LNCAP (cell line): ENCODE data around the gene ITGBL1.

Experiments used
- TF ChIP-seq, protein P1 (sequence below): fragments of 450-650 bp; IDR thresholded peaks from 2 replicates; pipeline ENCODE4 v1.5.1; 2017; ENCODE audit warnings: mild to moderate bottlenecking

Gene ITGBL1

DNA sequence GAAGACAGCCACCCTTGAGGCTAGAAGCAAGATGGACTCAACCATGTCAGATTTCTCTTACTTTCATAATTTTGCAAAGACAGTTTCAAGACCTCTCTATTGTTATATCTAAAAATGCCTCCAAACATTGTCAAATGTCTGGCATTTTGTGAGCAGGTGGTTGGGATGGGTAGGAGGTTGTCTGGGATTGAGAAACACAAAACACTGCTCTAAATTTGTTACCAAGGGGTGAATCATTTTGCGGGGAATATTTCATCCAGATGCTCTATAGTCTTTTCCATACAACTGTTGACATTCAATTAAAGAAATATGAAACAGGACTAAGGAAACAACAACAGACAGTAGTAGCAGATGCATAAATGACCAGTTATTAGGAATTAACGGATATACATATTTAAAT lies 208.2 kb downstream of the ITGBL1 start:
- TF ChIP-seq, protein P1, sequence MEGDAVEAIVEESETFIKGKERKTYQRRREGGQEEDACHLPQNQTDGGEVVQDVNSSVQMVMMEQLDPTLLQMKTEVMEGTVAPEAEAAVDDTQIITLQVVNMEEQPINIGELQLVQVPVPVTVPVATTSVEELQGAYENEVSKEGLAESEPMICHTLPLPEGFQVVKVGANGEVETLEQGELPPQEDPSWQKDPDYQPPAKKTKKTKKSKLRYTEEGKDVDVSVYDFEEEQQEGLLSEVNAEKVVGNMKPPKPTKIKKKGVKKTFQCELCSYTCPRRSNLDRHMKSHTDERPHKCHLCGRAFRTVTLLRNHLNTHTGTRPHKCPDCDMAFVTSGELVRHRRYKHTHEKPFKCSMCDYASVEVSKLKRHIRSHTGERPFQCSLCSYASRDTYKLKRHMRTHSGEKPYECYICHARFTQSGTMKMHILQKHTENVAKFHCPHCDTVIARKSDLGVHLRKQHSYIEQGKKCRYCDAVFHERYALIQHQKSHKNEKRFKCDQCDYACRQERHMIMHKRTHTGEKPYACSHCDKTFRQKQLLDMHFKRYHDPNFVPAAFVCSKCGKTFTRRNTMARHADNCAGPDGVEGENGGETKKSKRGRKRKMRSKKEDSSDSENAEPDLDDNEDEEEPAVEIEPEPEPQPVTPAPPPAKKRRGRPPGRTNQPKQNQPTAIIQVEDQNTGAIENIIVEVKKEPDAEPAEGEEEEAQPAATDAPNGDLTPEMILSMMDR = no peak

DNA sequence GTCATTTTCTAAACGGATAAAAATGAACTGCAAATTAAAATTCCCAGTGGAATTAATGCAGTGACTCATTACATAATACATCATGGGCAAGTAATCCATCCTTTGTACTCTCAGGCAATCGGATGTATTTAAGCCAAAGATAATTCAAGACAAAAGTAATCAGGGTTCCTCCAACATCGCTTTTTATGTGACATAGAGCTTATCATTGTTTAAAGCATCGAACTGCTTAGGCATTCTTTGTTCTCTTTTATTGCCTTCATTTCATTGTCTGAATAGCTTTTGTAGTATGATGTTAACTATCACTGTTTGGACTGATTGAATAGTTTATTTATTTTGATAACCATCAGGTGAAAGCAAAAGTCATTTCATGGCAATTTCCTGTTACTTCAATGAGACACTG lies 209.4 kb downstream of the ITGBL1 start:
- TF ChIP-seq, protein P1 = no peak

DNA sequence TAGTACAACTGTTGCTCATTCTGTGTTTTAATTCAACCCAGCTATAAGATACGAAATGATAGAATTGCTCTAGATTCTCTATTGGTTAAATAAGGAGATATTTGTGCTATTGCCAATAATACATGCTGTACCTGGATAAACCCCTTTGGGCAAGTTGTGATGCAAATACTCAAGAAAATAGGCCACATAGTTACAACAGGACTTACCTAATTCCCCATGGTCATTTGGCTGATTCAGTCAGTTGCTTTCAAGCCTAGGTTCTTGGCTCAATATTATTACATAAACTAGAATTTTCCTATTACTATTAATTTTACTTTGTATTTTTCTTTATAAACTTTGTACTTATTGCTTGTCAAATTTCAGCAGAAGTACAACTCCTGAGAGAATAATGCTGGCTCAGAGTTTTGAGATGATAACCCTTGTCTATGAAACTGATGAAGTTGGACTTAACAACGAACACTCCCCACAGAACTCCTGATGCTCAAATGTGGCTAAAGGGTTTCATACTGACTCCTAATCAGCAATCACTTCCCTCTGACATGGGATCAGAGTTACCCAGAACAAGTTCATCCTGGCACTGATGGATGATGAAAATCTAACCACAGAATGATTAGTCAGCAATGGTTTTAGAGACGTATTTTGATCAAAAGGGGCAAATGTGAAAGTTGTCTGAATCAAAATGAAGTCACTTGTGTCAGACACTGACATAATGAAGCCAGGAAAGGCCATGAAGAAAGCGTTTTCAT lies 221.1 kb downstream of the ITGBL1 start:
- TF ChIP-seq, protein P1 = no peak

DNA sequence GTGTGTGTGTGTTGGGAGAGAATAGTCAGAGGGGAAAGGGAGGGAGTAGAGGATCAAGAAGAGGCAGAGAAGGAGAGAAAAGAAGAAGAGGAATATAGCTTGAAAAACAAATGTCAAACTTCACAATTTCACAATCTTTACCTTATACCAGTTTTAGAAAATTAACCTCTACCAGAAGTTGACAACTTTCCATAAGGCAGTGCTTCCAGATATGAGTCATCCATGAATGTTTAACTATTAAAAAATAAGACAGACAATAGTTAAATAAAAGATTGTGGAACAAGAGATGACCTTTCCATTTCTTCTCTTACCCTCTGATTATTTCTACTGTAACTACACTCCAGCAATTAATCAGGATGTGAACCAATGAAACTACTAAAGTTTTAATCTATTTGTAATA lies 229.4 kb downstream of the ITGBL1 start:
- TF ChIP-seq, protein P1 = no peak

DNA sequence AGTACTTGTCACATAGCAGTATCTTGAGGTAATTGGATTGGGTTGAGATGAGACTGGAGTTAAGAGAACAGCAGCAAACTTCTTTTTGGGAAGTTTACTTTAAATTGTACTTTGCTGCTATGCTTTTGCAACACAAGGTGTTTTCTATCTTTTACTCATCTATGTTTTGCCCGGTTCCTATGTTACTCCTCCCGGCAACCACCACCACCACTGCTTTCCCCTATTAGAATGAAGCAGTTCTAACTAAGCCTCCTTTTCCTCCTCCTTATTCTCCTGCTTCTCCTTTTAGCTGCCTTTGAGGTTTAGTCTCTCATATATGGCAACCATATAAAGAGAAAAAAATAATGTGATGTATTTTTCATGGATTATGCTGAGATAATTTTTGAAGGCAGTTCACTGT lies 233.5 kb downstream of the ITGBL1 start:
- TF ChIP-seq, protein P1 = no peak

DNA sequence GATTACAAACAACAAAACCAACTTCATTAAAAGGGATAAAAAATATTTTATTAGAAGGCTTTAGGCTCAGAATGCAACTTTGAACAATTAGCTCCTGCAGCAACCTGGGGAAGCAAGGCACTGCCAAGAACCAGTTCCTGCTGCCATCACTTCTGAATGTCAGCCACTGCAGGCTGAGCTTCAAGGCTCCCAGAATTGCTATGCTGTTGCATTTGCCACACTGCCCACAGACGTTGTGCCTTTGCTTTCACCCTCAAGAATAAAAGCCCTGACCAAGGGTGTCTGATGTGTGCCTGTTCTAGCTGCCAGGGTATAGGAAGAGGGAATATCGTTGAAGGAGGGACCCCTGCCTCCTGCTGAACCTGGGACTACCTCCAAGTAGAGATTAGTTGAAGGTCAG lies 238.4 kb downstream of the ITGBL1 start:
- TF ChIP-seq, protein P1 = no peak

DNA sequence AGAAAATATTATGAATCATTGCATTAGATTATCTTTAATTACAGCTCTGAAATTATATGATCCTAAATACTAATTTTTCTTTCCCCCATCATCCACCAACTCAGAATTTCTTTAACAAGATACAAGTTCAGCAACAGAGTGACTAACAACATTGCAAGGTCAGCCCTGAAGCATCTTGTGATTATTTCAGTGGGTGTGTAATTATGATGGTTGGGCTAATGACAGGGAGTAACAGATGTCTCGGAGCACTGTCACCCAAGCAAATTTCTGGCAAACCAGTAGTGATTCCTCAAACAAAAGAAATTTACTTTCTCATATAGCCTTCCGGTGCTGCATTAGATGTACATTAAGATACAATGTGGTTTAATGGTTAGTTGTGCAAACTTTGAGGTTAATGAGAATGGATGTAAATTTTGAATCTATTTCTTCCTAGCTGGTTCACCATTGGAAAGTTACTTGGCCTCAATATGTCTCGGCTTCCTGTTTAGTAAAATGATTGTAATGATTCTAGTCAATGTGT lies 238.9 kb downstream of the ITGBL1 start:
- TF ChIP-seq, protein P1 = no peak
